GM12873 (cell line): ENCODE measurements around the gene AAK1.

Source experiments
- CTCF ChIP-seq: IDR thresholded peaks from 2 replicates; pipeline ENCODE4 v1.5.1; 2012; ENCODE audit warnings: low read depth, mild to moderate bottlenecking, moderate library complexity, low read length, control low read depth; ENCODE audit not compliant: insufficient read depth; ENCODE audit errors: missing control alignments

AAK1 gene

DNA sequence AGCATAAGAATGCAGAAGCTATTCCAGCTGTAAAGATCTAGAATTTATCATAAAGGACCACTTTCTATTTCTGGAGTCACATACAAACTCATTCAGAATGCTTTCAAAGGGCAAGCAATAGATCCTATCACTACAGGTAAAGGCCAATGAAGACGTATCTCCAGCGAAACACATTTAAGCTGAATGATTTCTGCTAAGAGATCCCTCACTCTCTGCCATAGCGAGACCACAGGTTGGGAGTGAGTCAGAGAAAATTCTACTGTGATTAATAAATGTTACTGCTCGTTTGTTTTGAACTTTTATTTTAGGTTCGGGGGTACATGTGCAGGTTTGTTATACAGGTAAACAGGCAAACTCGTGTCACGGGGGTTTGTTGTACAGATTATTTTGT lies 133.8 kb downstream of the AAK1 start:
- TF ChIP-seq CTCF: no peak

GRCh38 chr2:69509011-69509749 lies 134.4 kb downstream of the AAK1 start:
- TF ChIP-seq CTCF: no peak

GRCh38 chr2:69505710-69506109 lies 137.8 kb downstream of the AAK1 start:
- TF ChIP-seq CTCF: no peak

GRCh38 chr2:69501301-69501700 lies 142.2 kb downstream of the AAK1 start:
- no peak for TF ChIP-seq CTCF

DNA sequence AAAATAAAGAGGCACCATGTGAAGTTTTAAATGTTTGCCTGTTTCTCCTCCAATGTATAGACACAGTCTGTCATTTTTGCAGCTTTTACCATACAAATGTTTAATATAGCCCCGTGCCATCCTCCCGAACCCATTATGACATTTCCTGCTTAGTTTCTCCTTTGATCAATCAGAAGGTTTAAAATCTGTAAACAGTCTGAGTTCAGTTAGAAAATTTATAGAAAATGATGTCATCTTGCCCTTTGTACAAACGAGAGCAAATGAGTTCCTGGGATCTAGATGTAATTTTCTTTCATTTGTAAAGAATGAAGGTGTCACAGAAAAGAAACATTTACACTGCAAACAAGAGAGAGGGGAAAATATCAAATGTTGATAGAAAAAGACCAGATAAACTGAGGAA lies 143.6 kb downstream of the AAK1 start:
- no peak for TF ChIP-seq CTCF

DNA sequence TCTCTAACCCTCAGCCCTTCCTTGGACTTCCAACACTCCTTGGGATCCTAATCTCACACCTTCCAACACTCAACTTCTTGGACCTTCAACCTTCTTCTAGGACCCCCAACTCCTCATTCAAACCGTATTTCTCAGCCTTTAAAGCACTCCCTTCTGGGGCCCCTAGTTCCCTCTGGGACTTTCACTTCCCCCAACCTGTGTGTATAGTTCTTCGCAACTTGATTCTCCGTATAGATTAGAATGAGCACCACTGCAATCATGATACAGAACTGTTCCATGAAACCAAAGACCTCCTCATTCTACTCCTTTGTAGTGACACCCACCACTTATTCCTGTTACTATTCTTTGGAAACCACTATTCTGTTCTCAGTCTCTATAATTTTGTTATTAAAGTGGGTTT lies 144.3 kb downstream of the AAK1 start:
- TF ChIP-seq CTCF: no peak

DNA sequence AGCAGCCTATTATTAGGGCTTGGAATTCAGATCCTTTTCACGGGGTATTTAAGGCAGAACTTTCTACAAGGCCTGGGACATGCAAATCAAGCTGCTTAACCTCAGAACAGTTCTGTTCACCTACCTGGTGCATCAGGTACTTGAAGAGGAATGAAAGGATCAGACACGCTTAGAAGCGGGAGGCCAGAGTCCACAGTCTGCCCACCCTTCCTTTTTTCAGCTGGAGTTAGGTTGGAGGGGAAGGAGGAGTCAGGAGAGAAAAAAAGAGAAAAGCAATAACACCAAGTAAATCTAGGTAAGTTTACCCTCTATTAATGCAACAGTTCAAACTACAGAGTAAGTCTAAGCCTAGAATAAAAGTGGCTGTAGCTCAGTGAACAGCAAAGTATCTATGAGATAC lies 147.7 kb downstream of the AAK1 start:
- no peak for TF ChIP-seq CTCF

GRCh38 chr2:69495008-69495407 lies 148.5 kb downstream of the AAK1 start:
- TF ChIP-seq CTCF: no peak
